Measurements from ENCODE around the gene MED9. TPM values are rescaled to one million over a fixed set of nuclear protein-coding genes. Genes with fewer than 3 reads are reported as not detected.

Gene MED9
- total and polyA plus RNA-seq, 2 of the 4 experiments (the other 2 are of a cell fraction): 6.1 to 10.1 TPM

DNA sequence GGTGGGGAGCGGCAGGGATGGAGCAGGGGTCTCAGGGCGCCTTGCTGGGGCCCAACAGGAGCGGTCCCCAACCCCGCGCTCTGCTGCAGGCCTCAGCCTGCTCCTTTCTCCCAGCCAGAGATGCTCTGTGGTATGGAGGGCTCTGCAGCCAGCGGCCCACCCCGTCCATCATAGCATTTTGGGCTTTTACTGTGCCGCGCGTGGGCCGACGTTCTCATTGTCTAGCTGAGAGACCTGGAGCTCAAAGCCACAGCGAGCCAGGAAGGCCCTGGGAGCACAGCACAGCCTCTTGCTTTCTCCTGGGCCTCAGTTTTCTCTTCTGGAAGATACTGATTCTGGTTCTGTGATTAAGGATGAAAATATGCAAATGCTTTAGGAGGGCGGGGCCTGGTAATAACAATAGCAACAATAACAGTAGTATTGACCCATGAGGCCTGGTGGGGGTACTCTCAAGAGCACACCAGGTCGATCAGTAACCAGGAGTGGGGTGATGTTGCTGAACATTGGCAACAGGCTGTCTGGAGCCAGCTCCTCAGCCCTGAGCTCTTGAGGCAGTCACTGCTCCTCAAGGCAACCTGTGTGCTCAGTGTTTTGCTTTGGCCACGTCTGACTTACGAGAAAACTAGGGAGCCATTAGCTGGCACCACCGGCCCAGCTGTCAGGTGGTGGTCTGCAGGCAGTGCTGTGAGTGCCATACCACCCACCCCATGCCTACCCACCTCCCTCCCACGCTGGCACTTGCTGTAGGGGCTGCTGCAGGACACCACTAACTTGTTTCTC lies 20.5 kb downstream of the MED9 start:
- no peak overlapping the region for H3K4me3 ChIP-seq (ENCODE audit: insufficient read depth, low read depth, low read length)

More for the DNA sequence above, 20.5 kb downstream of the MED9 start:
- ChIA-PET CTCF (interaction anchor here (0.6 to 2.1 kb wide), 14 partner anchors 12 to 151 kb away, joined by 3 to 13 read pairs (median 3); no protein-coding TSS in a partner anchor), POLR2A (ENCODE audit: unreplicated experiment) (interaction anchor here (0.8 kb wide), 1 partner anchor 116 kb away, joined by 3 read pairs; no protein-coding TSS in a partner anchor)
- peaks cover 7% of the 10 kb centered on the region; the same call in 1 of the 2 replicates for H4K20me1 ChIP-seq (ENCODE audit: insufficient read depth, low read length)
- H3K9me3 ChIP-seq (ENCODE audit: control insufficient read depth, insufficient read depth, low read length): no peaks in the 10 kb centered on the region; the same call in 1 of the 2 replicates
- intact Hi-C loops (cut with micrococcal nuclease): loop anchor here (1.0 to 5.0 kb wide), 3 partner anchors 73 to 144 kb away; no protein-coding TSS in a partner anchor
- peaks cover 0 to 6% of the 10 kb centered on the region in 2 experiments; a peak in 1 of 4 replicates for H3K79me1 ChIP-seq (ENCODE audit: low read depth in 1 of 2, low read length in 2 of 2)
- peaks cover 7% of the 10 kb centered on the region; the same call in 1 of the 2 replicates for H3K4me1 ChIP-seq (ENCODE audit: control insufficient read depth, insufficient read depth, low read length)
- peaks cover 3% of the 10 kb centered on the region; the same call in 1 of the 2 replicates for H3K27me3 ChIP-seq (ENCODE audit: control insufficient read depth, insufficient read depth, low read length)
- WGBS, 2 experiments (ENCODE audit: extremely low coverage in 2 of 2, insufficient read length in 1 of 2): 64% methylated on average over 9 of the region's 19 CpGs; no CpG with 5 or more reads in 1 of the 2 experiments
- ATAC-seq (ENCODE audit: low read depth) (no peak), DNase-seq (no peak)
- no peak overlapping the region for H3K4ac ChIP-seq (ENCODE audit: low read depth, low read length)
- H2BK15ac ChIP-seq (ENCODE audit: low read depth, low read length): no peak overlapping the region
- no peak overlapping the region for H4K91ac ChIP-seq (ENCODE audit: insufficient read depth, low read depth, low read length)
- H3K36me3 ChIP-seq (ENCODE audit: control insufficient read depth, insufficient read depth, low read length): peaks cover 2% of the 10 kb centered on the region; the same call in 1 of the 2 replicates
- in situ Hi-C loops (cut with MboI; ENCODE audit: low sequenced_read_pairs): loop anchor here (5.0 kb wide), 2 partner anchors 140 to 145 kb away; no protein-coding TSS in a partner anchor
- no peak overlapping the region for H3K14ac ChIP-seq (replicated peaks; ENCODE audit: low read depth, low read length)
- H3K56ac ChIP-seq (ENCODE audit: extremely low read depth, insufficient read depth, low read length): no peak overlapping the region
- peak overlapping the region; percentile 21; the same call in 1 of the 2 replicates for H3K4me2 ChIP-seq (ENCODE audit: low read depth, low read length)
- H2AK9ac ChIP-seq (replicated peaks; ENCODE audit: low read depth, low read length, poor library complexity): no peak overlapping the region
- no peak overlapping the region for H2AK5ac ChIP-seq (ENCODE audit: low read depth, low read length)
- no TSS peak for BruUV-seq (replicated peaks)
- peak overlapping the region; percentile 73 for H2AFZ ChIP-seq (replicated peaks; ENCODE audit: low read length, poor library complexity)
- H2BK5ac ChIP-seq (ENCODE audit: low read depth, low read length, poor library complexity, severe bottlenecking): no peak overlapping the region
- H4K5ac ChIP-seq (ENCODE audit: low read depth, low read length): no peak overlapping the region
- no peak overlapping the region for H3K23ac ChIP-seq (ENCODE audit: low read depth, low read length)
- H2BK20ac ChIP-seq (ENCODE audit: low read depth, low read length): no peak overlapping the region
- TF ChIP-seq, protein P1, sequence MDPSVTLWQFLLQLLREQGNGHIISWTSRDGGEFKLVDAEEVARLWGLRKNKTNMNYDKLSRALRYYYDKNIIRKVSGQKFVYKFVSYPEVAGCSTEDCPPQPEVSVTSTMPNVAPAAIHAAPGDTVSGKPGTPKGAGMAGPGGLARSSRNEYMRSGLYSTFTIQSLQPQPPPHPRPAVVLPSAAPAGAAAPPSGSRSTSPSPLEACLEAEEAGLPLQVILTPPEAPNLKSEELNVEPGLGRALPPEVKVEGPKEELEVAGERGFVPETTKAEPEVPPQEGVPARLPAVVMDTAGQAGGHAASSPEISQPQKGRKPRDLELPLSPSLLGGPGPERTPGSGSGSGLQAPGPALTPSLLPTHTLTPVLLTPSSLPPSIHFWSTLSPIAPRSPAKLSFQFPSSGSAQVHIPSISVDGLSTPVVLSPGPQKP (IDR thresholded peaks at IDR 0.05; ENCODE audit: borderline replicate concordance, low read depth, low read length): no peak
- TF ChIP-seq POLR2A (IDR thresholded peaks at IDR 0.05; ENCODE audit: low read depth, low read length): no peak
- TF ChIP-seq MAFK (IDR thresholded peaks at IDR 0.05; ENCODE audit: low read depth, low read length): no peak
- TF ChIP-seq SMC3 (IDR thresholded peaks at IDR 0.05; ENCODE audit: low read depth, low read length): no peak
- TF ChIP-seq CHD1 (IDR thresholded peaks at IDR 0.05; ENCODE audit: low read depth, low read length): no peak
- no peak for TF ChIP-seq FOS (IDR thresholded peaks at IDR 0.05; ENCODE audit: low read depth, low read length)
- no peak for TF ChIP-seq RFX5 (IDR thresholded peaks at IDR 0.05; ENCODE audit: low read depth, low read length)
- TF ChIP-seq MXI1 (IDR thresholded peaks at IDR 0.05; ENCODE audit: borderline replicate concordance, low read depth, low read length): no peak
- no peak for TF ChIP-seq NFE2L2 (IDR thresholded peaks at IDR 0.05; ENCODE audit: low read depth, low read length)
- no peak for TF ChIP-seq RAD21 (IDR thresholded peaks at IDR 0.05; ENCODE audit: low read length)
- TF ChIP-seq, protein P2, sequence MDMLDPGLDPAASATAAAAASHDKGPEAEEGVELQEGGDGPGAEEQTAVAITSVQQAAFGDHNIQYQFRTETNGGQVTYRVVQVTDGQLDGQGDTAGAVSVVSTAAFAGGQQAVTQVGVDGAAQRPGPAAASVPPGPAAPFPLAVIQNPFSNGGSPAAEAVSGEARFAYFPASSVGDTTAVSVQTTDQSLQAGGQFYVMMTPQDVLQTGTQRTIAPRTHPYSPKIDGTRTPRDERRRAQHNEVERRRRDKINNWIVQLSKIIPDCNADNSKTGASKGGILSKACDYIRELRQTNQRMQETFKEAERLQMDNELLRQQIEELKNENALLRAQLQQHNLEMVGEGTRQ (IDR thresholded peaks at IDR 0.05; ENCODE audit: low read depth, low read length): no peak
- TF ChIP-seq, protein P3, sequence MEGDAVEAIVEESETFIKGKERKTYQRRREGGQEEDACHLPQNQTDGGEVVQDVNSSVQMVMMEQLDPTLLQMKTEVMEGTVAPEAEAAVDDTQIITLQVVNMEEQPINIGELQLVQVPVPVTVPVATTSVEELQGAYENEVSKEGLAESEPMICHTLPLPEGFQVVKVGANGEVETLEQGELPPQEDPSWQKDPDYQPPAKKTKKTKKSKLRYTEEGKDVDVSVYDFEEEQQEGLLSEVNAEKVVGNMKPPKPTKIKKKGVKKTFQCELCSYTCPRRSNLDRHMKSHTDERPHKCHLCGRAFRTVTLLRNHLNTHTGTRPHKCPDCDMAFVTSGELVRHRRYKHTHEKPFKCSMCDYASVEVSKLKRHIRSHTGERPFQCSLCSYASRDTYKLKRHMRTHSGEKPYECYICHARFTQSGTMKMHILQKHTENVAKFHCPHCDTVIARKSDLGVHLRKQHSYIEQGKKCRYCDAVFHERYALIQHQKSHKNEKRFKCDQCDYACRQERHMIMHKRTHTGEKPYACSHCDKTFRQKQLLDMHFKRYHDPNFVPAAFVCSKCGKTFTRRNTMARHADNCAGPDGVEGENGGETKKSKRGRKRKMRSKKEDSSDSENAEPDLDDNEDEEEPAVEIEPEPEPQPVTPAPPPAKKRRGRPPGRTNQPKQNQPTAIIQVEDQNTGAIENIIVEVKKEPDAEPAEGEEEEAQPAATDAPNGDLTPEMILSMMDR (conservative IDR thresholded peaks at IDR 0.05; ENCODE audit: low read depth, low read length): no peak
- H2BK120ac ChIP-seq (ENCODE audit: low read depth, low read length): no peak overlapping the region
- H3K9me1 ChIP-seq (ENCODE audit: insufficient read depth, low read length): no peaks in the 10 kb centered on the region
- no peak overlapping the region for H3K9ac ChIP-seq (ENCODE audit: low read depth, low read length)
- H3K27ac ChIP-seq (ENCODE audit: insufficient read depth, low read length): no peak overlapping the region
- H4K8ac ChIP-seq (ENCODE audit: low read depth in 2 of 2, low read length in 2 of 2): no peak overlapping the region
- dilution Hi-C loops (cut with HindIII; ENCODE audit: low sequenced_read_pairs, unreplicated experiment): no loop called here
- H3K18ac ChIP-seq (ENCODE audit: low read depth, low read length): no peak overlapping the region
